H9 (cell line): ENCODE results near the gene FABP1. TPM values are rescaled to one million over a fixed set of nuclear protein-coding genes. Genes with fewer than 3 reads are reported as not detected.

Source experiments
- DNase-seq: peaks from one replicate; pipeline ENCODE4 v3.0.0-alpha.2; 2017
- H2AFZ ChIP-seq: one replicate; pipeline ENCODE4 v1.6.1; 2013; ENCODE audit warnings: mild to moderate bottlenecking, low read length, control low read depth, moderate library complexity
- H2AK5ac ChIP-seq: 2 replicates; pipeline ENCODE4 v1.6.1; 2013; ENCODE audit warnings: low read length, control low read depth, mixed read lengths; ENCODE audit not compliant: insufficient read length
- H2BK120ac ChIP-seq: one replicate; pipeline ENCODE4 v1.6.1; 2013; ENCODE audit warnings: low read depth, mild to moderate bottlenecking, low read length, control low read depth, inconsistent platforms; ENCODE audit not compliant: poor library complexity, severe bottlenecking
- H2BK12ac ChIP-seq: 2 replicates; pipeline ENCODE4 v1.6.1; 2013; ENCODE audit warnings: low read length, control low read depth, mixed read lengths, low read depth; ENCODE audit not compliant: insufficient read length
- H2BK15ac ChIP-seq: 2 replicates; pipeline ENCODE4 v1.6.1; 2013; ENCODE audit warnings: low read depth, low read length, control low read depth
- H2BK20ac ChIP-seq: one replicate; pipeline ENCODE4 v1.6.1; 2013; ENCODE audit warnings: low read depth, mild to moderate bottlenecking, low read length, control low read depth, inconsistent platforms; ENCODE audit not compliant: poor library complexity, severe bottlenecking
- H2BK5ac ChIP-seq: 2 replicates; pipeline ENCODE4 v1.6.1; 2013; ENCODE audit warnings: low read length, control low read depth, mixed read lengths; ENCODE audit not compliant: insufficient read length
- H3K14ac ChIP-seq: 2 replicates; pipeline ENCODE4 v1.6.1; 2013; ENCODE audit warnings: low read length, control low read depth; ENCODE audit not compliant: insufficient read depth
- H3K18ac ChIP-seq: 2 replicates; pipeline ENCODE4 v1.6.1; 2013; ENCODE audit warnings: low read depth, mild to moderate bottlenecking, mixed read lengths, low read length, control low read depth; ENCODE audit not compliant: insufficient read length
- H3K23ac ChIP-seq: 2 replicates; pipeline ENCODE4 v1.6.1; 2013; ENCODE audit warnings: low read length, control low read depth, mixed read lengths, low read depth; ENCODE audit not compliant: insufficient read length
- H3K23me2 ChIP-seq: 2 replicates; pipeline ENCODE4 v1.6.1; 2013; ENCODE audit warnings: low read depth, mild to moderate bottlenecking, mixed read lengths, low read length, control low read depth; ENCODE audit not compliant: insufficient read length, poor library complexity, severe bottlenecking
- H3K27ac ChIP-seq: 2 replicates; pipeline ENCODE4 v1.5.1; 2013; ENCODE audit warnings: low read length, control low read depth, mixed read lengths, low read depth; ENCODE audit not compliant: insufficient read length
- H3K27me3 ChIP-seq: 2 replicates; pipeline ENCODE4 v1.6.1; 2013; ENCODE audit warnings: low read length, control low read depth, inconsistent platforms; ENCODE audit not compliant: insufficient read depth
- H3K4ac ChIP-seq: 2 replicates; pipeline ENCODE4 v1.6.1; 2013; ENCODE audit warnings: low read depth, mild to moderate bottlenecking, control low read depth, inconsistent platforms, low read length, moderate library complexity
- H3K4me1 ChIP-seq: 2 replicates; pipeline ENCODE4 v1.6.1; 2013; ENCODE audit warnings: low read length, control low read depth, inconsistent platforms; ENCODE audit not compliant: insufficient read depth
- H3K4me2 ChIP-seq: 2 replicates; pipeline ENCODE4 v1.6.1; 2013; ENCODE audit warnings: low read length, control low read depth, mixed read lengths; ENCODE audit not compliant: insufficient read length, insufficient read depth
- H3K56ac ChIP-seq: 2 replicates; pipeline ENCODE4 v1.6.1; 2013; ENCODE audit warnings: low read depth, mild to moderate bottlenecking, mixed read lengths, low read length, control low read depth; ENCODE audit not compliant: insufficient read length
- H3K79me1 ChIP-seq: 2 replicates; pipeline ENCODE4 v1.6.1; 2013; ENCODE audit warnings: low read depth, mild to moderate bottlenecking, moderate library complexity, low read length, control low read depth, inconsistent platforms; ENCODE audit not compliant: insufficient read depth, poor library complexity, severe bottlenecking
- H3K79me2 ChIP-seq: 2 replicates; pipeline ENCODE4 v1.6.1; 2013; ENCODE audit warnings: low read length, control low read depth, inconsistent platforms; ENCODE audit not compliant: insufficient read depth
- H3K9ac ChIP-seq: 2 replicates; pipeline ENCODE4 v1.6.1; 2013; ENCODE audit warnings: low read length, control low read depth, mixed read lengths; ENCODE audit not compliant: insufficient read length; ENCODE audit errors: extremely low read depth
- H3K9me3 ChIP-seq: one replicate; pipeline ENCODE4 v1.6.1; 2013; ENCODE audit warnings: low read depth, low read length, inconsistent platforms; ENCODE audit not compliant: control insufficient read depth
- H3T11ph ChIP-seq: one replicate; pipeline ENCODE4 v1.6.1; 2013; ENCODE audit warnings: mild to moderate bottlenecking, low read length, control low read depth, inconsistent platforms
- H4K20me1 ChIP-seq: one replicate; pipeline ENCODE4 v1.6.1; 2013; ENCODE audit not compliant: control insufficient read depth, insufficient read length, insufficient read depth
- H4K5ac ChIP-seq: 2 replicates; pipeline ENCODE4 v1.6.1; 2013; ENCODE audit warnings: low read depth, mild to moderate bottlenecking, mixed read lengths, low read length, control low read depth; ENCODE audit not compliant: insufficient read length
- H4K8ac ChIP-seq: replicated peaks from 2 replicates; pipeline ENCODE4 v1.6.1; 2013; ENCODE audit warnings: low read length, control low read depth, mixed read lengths, low read depth; ENCODE audit not compliant: insufficient read length
- H4K91ac ChIP-seq: 2 replicates; pipeline ENCODE4 v1.6.1; 2013; ENCODE audit warnings: low read depth, mild to moderate bottlenecking, moderate library complexity, mixed read lengths, low read length, control low read depth; ENCODE audit not compliant: insufficient read length
- H3K27ac Mint-ChIP-seq, 3 experiments: 2 replicates in 2 of 3; 3 replicates in 1 of 3; pipeline ENCODE4 v1.8.0; 2020 to 2021; ENCODE audit warnings: mixed read lengths in 3 of 3, mild to moderate bottlenecking in 1 of 3, moderate library complexity in 1 of 3
- H3K27me3 Mint-ChIP-seq: 2 replicates; pipeline ENCODE4 v1.8.0; 2021; ENCODE audit warnings: low read depth, mild to moderate bottlenecking, moderate library complexity, mixed read lengths
- H3K36me3 Mint-ChIP-seq, 3 experiments: 2 replicates in 2 of 3; 3 replicates in 1 of 3; pipeline ENCODE4 v1.8.0; 2020 to 2021; ENCODE audit warnings: low read depth in 3 of 3, mixed read lengths in 3 of 3; ENCODE audit not compliant: insufficient read depth in 1 of 3
- H3K4me1 Mint-ChIP-seq, 2 experiments: 2 replicates each; pipeline ENCODE4 v1.8.0; 2020; ENCODE audit warnings: mixed read lengths in 2 of 2
- H3K4me3 Mint-ChIP-seq, 2 experiments: 2 replicates in 1 of 2; 3 replicates in 1 of 2; pipeline ENCODE4 v1.8.0; 2020 to 2021; ENCODE audit warnings: mild to moderate bottlenecking in 2 of 2, mixed read lengths in 2 of 2, moderate library complexity in 1 of 2
- H3K9me3 Mint-ChIP-seq, 2 experiments: 2 replicates in 1 of 2; 3 replicates in 1 of 2; pipeline ENCODE4 v1.8.0; 2020; ENCODE audit warnings: mild to moderate bottlenecking in 2 of 2, mixed read lengths in 2 of 2, moderate library complexity in 1 of 2
- CTCF ChIP-seq: fragments of 200-600 bp; sonication (generic); conservative IDR thresholded peaks from 3 replicates; pipeline ENCODE4 v1.8.0; 2021; ENCODE audit warnings: antibody characterized with exemption, mild to moderate bottlenecking
- WGBS: extraction: QIAGEN DNeasy Blood & Tissue Kit; methylation state at CpG from one replicate; pipeline ENCODE4 v1.1.7; 2013; ENCODE audit warnings: missing lambda C conversion rate, low lambda C conversion rate, mixed read lengths; ENCODE audit not compliant: insufficient read length; ENCODE audit errors: extremely low coverage; 5-methylcytosine and 5-hydroxymethylcytosine counted together
- total RNA-seq: library from RNA; stranded (reverse); gene quantifications from 2 replicates; pipeline ENCODE4 v1.2.1, GENCODE V29; 2021

Gene FABP1
- total RNA-seq, 1 experiment from 2014 or later = not detected

GRCh38 chr2:88091943-88092342 lies 35.9 kb downstream of the FABP1 start:
- no peaks in the 10 kb centered on the region for H4K20me1 ChIP-seq
- H3K27me3 ChIP-seq = no peaks in the 10 kb centered on the region
- no peak overlapping the region for H3K18ac ChIP-seq
- H3K79me2 ChIP-seq = no peaks in the 10 kb centered on the region
- H3K9ac ChIP-seq = no peak overlapping the region
- no peak overlapping the region for H2BK20ac ChIP-seq
- H3K23ac ChIP-seq = no peak overlapping the region
- H4K91ac ChIP-seq = no peak overlapping the region
- no peak overlapping the region for H2BK5ac ChIP-seq
- TF ChIP-seq CTCF = no peak
- H2BK12ac ChIP-seq = no peak overlapping the region
- Mint-ChIP-seq H3K4me3 (no peak overlapping the region), H3K4me1 (peaks cover 8 to 16% of the 10 kb centered on the region in 2 experiments), H3K27me3 (no peaks in the 10 kb centered on the region), H3K9me3 (no peaks in the 10 kb centered on the region), H3K36me3 (no peaks in the 10 kb centered on the region), H3K27ac (no peak overlapping the region)
- WGBS = no CpG with 5 or more reads among the region's 3 CpGs
- H4K8ac ChIP-seq = no peak overlapping the region
- H3K4ac ChIP-seq = no peak overlapping the region
- no peak overlapping the region; the same call in 1 of the 2 replicates for H3K14ac ChIP-seq
- no peak overlapping the region for H3K27ac ChIP-seq
- no peak overlapping the region for H2AK5ac ChIP-seq
- no peak overlapping the region for H4K5ac ChIP-seq
- H3K9me3 ChIP-seq = no peaks in the 10 kb centered on the region
- H3K23me2 ChIP-seq = no peaks in the 10 kb centered on the region
- no peak overlapping the region for H2BK15ac ChIP-seq
- no peak overlapping the region for H3T11ph ChIP-seq
- H3K56ac ChIP-seq = no peak overlapping the region
- no peak overlapping the region for H3K4me2 ChIP-seq
- DNase-seq = no peak
- no peaks in the 10 kb centered on the region for H3K4me1 ChIP-seq
- H2AFZ ChIP-seq = no peak overlapping the region
- H3K79me1 ChIP-seq = no peaks in the 10 kb centered on the region
- no peak overlapping the region for H2BK120ac ChIP-seq
